Subcutaneous adipose tissue (tissue), 4 donors: Measurements from ENCODE around the gene DNM3. TPM values are rescaled to one million over a fixed set of nuclear protein-coding genes. Genes with fewer than 3 reads are reported as not detected.

ENCODE experiments used
- total RNA-seq, 4 donors: library from RNA; depleted of rRNA; stranded (reverse); fragments of >200 nt; gene quantifications; one replicate each; pipeline ENCODE4 v1.1.0, GENCODE V29; 2016
- TF ChIP-seq, protein P1 (sequence below): fragments of 450-650 bp; IDR thresholded peaks from one replicate; pipeline ENCODE4 v1.5.1; 2016; ENCODE audit warnings: low read depth, mild to moderate bottlenecking, control low read depth, antibody characterized with exemption, moderate library complexity

Gene DNM3
- total RNA-seq, 4 donors from 2014 or later, result 4.1 to 8.8 (median 7.6) TPM

DNA sequence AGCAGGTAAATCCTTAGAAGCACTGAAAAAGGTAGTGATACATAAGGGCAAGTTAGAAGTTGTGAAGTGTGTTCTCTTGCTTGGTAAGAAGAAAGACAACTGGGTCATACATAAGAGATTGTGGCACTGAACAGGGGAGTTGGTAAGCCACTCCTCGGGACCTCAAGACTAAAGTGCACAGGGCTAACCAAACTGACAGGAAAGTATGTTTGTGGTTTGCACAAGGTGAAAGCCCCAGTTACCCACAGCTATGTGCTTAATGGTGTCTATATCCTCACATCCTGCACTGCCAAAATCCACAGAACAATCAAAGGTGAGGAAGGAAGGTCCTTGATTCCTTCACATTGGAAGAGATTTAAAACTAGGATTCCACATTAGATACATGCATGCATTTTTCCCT, 276.5 kb downstream of the DNM3 start:
- TF ChIP-seq, protein P1, sequence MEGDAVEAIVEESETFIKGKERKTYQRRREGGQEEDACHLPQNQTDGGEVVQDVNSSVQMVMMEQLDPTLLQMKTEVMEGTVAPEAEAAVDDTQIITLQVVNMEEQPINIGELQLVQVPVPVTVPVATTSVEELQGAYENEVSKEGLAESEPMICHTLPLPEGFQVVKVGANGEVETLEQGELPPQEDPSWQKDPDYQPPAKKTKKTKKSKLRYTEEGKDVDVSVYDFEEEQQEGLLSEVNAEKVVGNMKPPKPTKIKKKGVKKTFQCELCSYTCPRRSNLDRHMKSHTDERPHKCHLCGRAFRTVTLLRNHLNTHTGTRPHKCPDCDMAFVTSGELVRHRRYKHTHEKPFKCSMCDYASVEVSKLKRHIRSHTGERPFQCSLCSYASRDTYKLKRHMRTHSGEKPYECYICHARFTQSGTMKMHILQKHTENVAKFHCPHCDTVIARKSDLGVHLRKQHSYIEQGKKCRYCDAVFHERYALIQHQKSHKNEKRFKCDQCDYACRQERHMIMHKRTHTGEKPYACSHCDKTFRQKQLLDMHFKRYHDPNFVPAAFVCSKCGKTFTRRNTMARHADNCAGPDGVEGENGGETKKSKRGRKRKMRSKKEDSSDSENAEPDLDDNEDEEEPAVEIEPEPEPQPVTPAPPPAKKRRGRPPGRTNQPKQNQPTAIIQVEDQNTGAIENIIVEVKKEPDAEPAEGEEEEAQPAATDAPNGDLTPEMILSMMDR, result no peak

DNA sequence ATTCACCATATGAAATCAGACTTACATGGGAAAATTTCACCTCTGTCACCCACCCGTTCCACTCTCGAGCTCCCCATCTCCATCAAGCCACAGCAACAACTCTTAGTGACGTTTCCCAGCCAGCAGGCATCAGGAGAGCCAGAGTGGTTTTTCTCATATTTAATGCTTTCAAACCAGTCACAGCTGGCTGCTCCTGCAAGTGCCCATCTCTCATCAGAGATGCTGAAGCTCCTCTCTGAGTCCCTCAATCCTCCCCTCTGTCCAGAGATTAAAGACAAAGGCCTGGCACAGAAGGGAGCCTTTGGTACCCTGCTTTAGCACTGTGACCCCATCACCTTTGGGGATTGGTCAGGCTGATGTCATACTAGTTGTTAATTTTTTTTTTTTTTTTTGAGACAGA, 277.3 kb downstream of the DNM3 start:
- TF ChIP-seq, protein P1, result no peak

DNA sequence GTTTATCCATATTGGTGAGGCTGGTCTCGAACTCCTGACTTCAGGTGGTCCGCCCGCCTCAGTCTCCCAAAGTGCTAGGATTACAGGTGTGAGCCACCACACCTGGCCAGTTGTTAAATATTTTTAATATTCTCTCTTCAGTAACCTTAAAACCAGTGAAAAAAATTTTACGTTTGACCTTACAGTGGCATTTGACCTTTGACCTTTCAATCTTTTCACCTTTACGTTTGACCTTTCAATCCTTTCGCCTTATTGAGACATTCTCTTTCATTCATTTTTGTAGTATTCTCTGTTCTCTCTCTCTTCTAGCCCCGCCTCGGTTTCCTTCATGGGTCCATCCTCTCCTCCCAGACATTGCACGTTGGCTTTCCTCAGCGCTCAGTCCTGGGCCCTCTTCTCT, 277.9 kb downstream of the DNM3 start:
- TF ChIP-seq, protein P1, result no peak

DNA sequence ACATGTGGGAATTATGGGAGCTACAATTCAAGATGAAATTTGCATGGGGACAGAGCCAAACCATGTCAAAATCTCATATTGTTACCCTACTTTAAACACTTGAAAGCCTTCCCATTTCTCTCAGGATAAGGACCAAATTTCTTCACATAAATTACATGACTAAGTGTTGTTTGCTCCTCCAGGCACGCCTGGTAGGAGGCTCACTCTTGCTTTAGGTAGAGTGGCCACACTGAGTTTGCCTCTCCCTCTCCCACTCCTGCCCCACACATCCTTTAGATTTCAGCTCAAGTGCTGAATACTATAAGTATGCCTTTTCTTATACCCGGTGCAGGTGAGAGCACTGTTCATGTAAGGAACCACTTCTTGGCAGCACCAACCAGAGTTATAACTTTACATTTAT, 279.1 kb downstream of the DNM3 start:
- TF ChIP-seq, protein P1, result no peak

DNA sequence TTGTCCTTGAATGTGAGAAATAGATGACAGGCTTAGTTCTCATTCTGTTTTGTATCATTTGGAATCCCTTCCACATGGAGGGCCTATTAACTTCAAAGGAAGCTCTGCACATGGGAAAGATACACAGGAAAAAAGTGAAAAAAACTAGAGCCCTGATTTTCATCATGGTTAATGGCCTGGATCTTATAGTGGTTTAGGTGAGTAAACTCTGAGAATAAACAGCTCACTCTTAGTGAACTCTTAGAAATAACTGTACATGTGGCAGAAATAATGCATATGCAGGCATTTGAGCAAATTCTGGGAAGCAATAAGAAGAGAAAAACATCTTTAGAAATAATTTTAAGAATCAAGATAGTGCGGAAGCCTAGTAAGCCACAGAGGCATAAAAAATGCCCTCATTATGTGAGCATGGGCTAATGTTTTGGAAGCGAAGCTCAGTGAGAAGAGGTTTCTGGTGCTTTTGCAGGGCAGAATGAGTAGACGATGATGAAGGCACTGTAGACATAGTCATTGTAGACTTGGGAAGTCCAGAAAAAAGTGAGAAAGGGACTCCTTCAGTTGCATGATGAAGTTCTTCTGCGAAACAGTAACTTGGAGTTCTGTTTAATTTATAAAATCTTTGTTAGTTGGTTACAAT, 279.9 kb downstream of the DNM3 start:
- TF ChIP-seq, protein P1, result no peak

DNA sequence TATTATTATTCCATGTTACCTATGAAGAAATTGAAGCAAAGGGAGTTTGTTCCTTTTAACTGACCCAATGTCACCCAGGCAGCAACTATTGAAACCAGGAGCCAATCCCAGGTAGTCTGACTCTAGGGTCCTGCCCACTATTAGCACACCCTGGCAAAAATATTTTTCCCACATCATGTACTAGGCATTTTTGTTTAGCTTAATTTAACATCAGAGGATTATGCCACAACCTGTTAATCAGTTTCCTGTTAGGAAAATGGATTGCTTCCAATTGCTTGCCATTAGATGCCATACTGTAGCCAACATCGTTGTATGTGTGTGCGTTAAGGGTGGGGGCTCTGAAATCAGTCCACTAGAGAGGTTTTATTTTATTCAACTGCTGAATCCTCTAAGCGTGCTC, 281.1 kb downstream of the DNM3 start:
- TF ChIP-seq, protein P1, result no peak

DNA sequence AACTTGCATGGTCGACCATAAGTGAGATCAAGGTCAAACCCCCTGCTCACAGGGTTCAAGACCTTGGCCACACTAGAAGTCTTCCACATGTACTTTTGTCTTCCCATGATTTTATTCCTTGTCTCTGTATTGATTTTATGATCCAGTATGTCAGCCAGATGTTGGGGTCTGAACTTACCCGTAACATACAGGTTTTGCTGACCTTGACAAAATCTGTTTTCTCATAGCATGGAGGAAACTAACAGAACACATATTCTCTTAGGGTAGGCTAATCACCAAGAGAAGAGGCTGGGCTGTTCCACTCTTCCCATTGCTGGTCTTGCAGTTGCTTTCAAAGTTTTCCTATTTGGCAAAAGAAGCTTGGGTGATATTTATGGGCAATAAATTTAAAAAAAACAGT, 284.0 kb downstream of the DNM3 start:
- TF ChIP-seq, protein P1, result no peak
